ENCODE data around the gene MTMR12. TPM values are rescaled to one million over a fixed set of nuclear protein-coding genes. Genes with fewer than 3 reads are reported as not detected.
"Not testable (repeated sequence)": the region's sequence is repeated elsewhere in the genome, so short reads cannot be mapped to it uniquely, and the experiment has no call there.

Gene MTMR12
- total RNA-seq, 2 experiments from 2014 or later, result 33.6 to 71.9 TPM

GRCh38 chr5:32323741-32324140 lies 11.0 kb upstream of the MTMR12 start:
- Histone ChIP-seq H3K36me3 (ENCODE audit: insufficient read depth, low read length) (no peaks in the 10 kb centered on the region), H3K4me1 (ENCODE audit: insufficient read depth, low read length, poor library complexity, severe bottlenecking) (peaks cover 3% of the 10 kb centered on the region), H3K27ac (ENCODE audit: low read depth, low read length, poor library complexity, severe bottlenecking) (no peak overlapping the region), H3K9me2 (ENCODE audit: insufficient read depth, low read length) (no peaks in the 10 kb centered on the region), H3K9me3 (ENCODE audit: low read length) (peaks cover 17% of the 10 kb centered on the region), H4K20me1 (ENCODE audit: insufficient read depth, low read length) (no peaks in the 10 kb centered on the region), H2AFZ (ENCODE audit: low read length) (no peak overlapping the region), H3K4me3 (ENCODE audit: low read depth, low read length, poor library complexity, severe bottlenecking) (no peak overlapping the region), H3K4me2 (ENCODE audit: low read length) (no peak overlapping the region), H3K79me2 (ENCODE audit: insufficient read depth, low read depth, low read length) (no peaks in the 10 kb centered on the region)
- intact Hi-C loops (cut with micrococcal nuclease; ENCODE audit: unreplicated experiment), result loop anchor here (10.0 kb wide), 1 partner anchor 219 kb away; no protein-coding TSS in a partner anchor
- no peak for TF ChIP-seq EZH2phosphoT487 (IDR thresholded peaks at IDR 0.05; ENCODE audit: borderline replicate concordance, low read depth, low read length)
- TF ChIP-seq CTCF (conservative IDR thresholded peaks at IDR 0.05; ENCODE audit: low read length), result no peak
- CTCF ChIA-PET (ENCODE audit: unreplicated experiment), result no interaction called here
- DNase-seq (ENCODE audit: low spot score), result no peak
- no TSS peak for BruUV-seq (replicated peaks)
- POLR2A ChIA-PET, result interaction anchor here (1.5 kb wide), 1 partner anchor 16 kb away, joined by 4 read pairs; no protein-coding TSS in a partner anchor

GRCh38 chr5:32322882-32323281 lies 10.1 kb upstream of the MTMR12 start:
- H3K4me2 ChIP-seq (ENCODE audit: low read length), result no peak overlapping the region
- H2AFZ ChIP-seq (ENCODE audit: low read length), result no peak overlapping the region
- no peaks in the 10 kb centered on the region for H3K36me3 ChIP-seq (ENCODE audit: insufficient read depth, low read length)
- H3K27ac ChIP-seq (ENCODE audit: low read depth, low read length, poor library complexity, severe bottlenecking), result no peak overlapping the region
- H3K4me1 ChIP-seq (ENCODE audit: insufficient read depth, low read length, poor library complexity, severe bottlenecking), result peaks cover 3% of the 10 kb centered on the region
- CTCF ChIA-PET (ENCODE audit: unreplicated experiment), result no interaction called here
- no peaks in the 10 kb centered on the region for H4K20me1 ChIP-seq (ENCODE audit: insufficient read depth, low read length)
- no peaks in the 10 kb centered on the region for H3K79me2 ChIP-seq (ENCODE audit: insufficient read depth, low read depth, low read length)
- no TSS peak for BruUV-seq (replicated peaks)
- POLR2A ChIA-PET, result no interaction called here
- H3K9me2 ChIP-seq (ENCODE audit: insufficient read depth, low read length), result no peaks in the 10 kb centered on the region
- DNase-seq (ENCODE audit: low spot score), result no peak
- intact Hi-C loops (cut with micrococcal nuclease; ENCODE audit: unreplicated experiment), result loop anchor here (10.0 kb wide), 1 partner anchor 218 kb away; no protein-coding TSS in a partner anchor
- no peak for TF ChIP-seq EZH2phosphoT487 (IDR thresholded peaks at IDR 0.05; ENCODE audit: borderline replicate concordance, low read depth, low read length)
- no peak for TF ChIP-seq CTCF (conservative IDR thresholded peaks at IDR 0.05; ENCODE audit: low read length)
- H3K9me3 ChIP-seq (ENCODE audit: low read length), result peaks cover 17% of the 10 kb centered on the region
- H3K4me3 ChIP-seq (ENCODE audit: low read depth, low read length, poor library complexity, severe bottlenecking), result no peak overlapping the region

GRCh38 chr5:32321787-32322186 lies 9.0 kb upstream of the MTMR12 start:
- CTCF ChIA-PET (ENCODE audit: unreplicated experiment), result not testable (repeated sequence)
- intact Hi-C loops (cut with micrococcal nuclease; ENCODE audit: unreplicated experiment), result loop anchor here (10.0 kb wide), 1 partner anchor 217 kb away; no protein-coding TSS in a partner anchor
- POLR2A ChIA-PET, result interaction anchor here (0.6 to 0.7 kb wide), 2 partner anchors 32 to 99 kb away, joined by 3 read pairs; no protein-coding TSS in a partner anchor

More at GRCh38 chr5:32321787-32322186, 9.0 kb upstream of the MTMR12 start:
- H3K27ac ChIP-seq (ENCODE audit: low read depth, low read length, poor library complexity, severe bottlenecking); H3K9me2 ChIP-seq (ENCODE audit: insufficient read depth, low read length); H3K4me3 ChIP-seq (ENCODE audit: low read depth, low read length, poor library complexity, severe bottlenecking); BruUV-seq (replicated peaks); H3K79me2 ChIP-seq (ENCODE audit: insufficient read depth, low read depth, low read length); H3K36me3 ChIP-seq (ENCODE audit: insufficient read depth, low read length); H3K4me2 ChIP-seq (ENCODE audit: low read length); H4K20me1 ChIP-seq (ENCODE audit: insufficient read depth, low read length); H2AFZ ChIP-seq (ENCODE audit: low read length); H3K4me1 ChIP-seq (ENCODE audit: insufficient read depth, low read length, poor library complexity, severe bottlenecking): not testable (repeated sequence)
- DNase-seq (ENCODE audit: low spot score), result peak; percentile 41
- peaks cover 17% of the 10 kb centered on the region for H3K9me3 ChIP-seq (ENCODE audit: low read length)
